Subcutaneous adipose tissue (tissue), 4 donors: Measurements from ENCODE around the gene KCNJ6. TPM values are rescaled to one million over a fixed set of nuclear protein-coding genes. Genes with fewer than 3 reads are reported as not detected.

Source experiments
- CTCF ChIP-seq: fragments of 450-650 bp; IDR thresholded peaks from one replicate; pipeline ENCODE4 v1.5.1; 2016; ENCODE audit warnings: low read depth, mild to moderate bottlenecking, control low read depth, antibody characterized with exemption, moderate library complexity
- total RNA-seq, 4 donors: library from RNA; depleted of rRNA; stranded (reverse); fragments of >200 nt; gene quantifications; one replicate each; pipeline ENCODE4 v1.1.0, GENCODE V29; 2016

Gene KCNJ6
- total RNA-seq, 4 donors from 2014 or later: not detected

DNA sequence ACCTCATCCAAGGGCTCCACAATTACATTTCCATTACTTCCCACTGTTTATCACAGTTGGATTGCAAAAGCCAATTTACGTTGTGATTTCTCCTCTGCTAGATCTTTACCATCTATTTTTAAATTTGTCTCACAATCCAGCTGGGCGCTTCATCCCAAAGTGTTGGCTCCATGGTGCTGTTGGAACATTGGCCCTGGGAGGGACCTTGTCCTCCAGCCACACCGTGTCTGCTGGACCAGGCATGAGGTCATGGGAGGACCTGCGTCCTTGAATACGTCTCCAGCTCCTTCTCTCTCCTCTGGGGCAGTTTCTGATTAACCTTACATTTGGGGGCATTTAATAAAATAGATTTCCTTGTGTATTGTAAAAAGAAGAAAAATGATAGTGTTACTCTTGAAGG is 125.4 kb downstream of the KCNJ6 start:
- no peak for TF ChIP-seq CTCF

DNA sequence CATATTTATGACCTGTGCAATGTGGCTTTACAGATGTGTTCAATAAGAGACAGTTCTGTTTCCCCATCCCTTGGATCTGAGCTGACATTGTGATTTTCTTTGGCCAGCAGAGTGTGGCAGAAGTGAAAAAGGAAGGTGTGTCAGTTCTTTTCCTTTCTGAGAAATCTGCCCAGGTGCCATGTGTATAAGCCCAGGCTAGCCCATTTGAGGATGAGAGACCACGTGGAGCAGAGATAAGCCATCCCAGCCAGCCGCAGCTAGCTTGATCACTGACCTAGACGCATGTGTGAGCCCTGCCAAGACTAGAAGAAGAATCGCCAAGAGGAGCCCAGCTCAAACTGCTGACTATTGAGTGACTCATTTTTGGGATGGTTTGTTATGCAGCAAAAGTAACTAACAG is 127.8 kb downstream of the KCNJ6 start:
- no peak for TF ChIP-seq CTCF

DNA sequence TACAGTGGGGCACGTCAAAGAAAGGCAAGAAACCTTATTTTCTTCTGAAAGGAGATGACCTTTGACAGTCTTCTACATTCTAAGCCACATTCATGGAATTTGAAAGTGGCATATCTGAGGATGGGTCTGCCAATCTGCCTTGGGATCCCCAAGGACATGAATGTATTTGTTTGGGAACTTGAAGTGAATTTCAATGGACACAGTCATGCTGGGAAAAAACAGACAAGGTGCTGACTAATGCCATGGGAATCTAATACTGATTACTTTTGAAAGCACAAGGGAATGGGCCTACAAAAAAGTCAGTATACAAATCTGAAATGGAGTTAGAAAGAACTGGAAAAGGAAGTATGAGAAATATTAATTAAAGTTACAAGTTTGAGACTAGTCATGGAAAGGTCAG is 128.8 kb downstream of the KCNJ6 start:
- no peak for TF ChIP-seq CTCF

GRCh38 chr21:37784591-37785318 is 131.5 kb downstream of the KCNJ6 start:
- no peak for TF ChIP-seq CTCF

GRCh38 chr21:37783016-37783415 is 133.2 kb downstream of the KCNJ6 start:
- no peak for TF ChIP-seq CTCF

DNA sequence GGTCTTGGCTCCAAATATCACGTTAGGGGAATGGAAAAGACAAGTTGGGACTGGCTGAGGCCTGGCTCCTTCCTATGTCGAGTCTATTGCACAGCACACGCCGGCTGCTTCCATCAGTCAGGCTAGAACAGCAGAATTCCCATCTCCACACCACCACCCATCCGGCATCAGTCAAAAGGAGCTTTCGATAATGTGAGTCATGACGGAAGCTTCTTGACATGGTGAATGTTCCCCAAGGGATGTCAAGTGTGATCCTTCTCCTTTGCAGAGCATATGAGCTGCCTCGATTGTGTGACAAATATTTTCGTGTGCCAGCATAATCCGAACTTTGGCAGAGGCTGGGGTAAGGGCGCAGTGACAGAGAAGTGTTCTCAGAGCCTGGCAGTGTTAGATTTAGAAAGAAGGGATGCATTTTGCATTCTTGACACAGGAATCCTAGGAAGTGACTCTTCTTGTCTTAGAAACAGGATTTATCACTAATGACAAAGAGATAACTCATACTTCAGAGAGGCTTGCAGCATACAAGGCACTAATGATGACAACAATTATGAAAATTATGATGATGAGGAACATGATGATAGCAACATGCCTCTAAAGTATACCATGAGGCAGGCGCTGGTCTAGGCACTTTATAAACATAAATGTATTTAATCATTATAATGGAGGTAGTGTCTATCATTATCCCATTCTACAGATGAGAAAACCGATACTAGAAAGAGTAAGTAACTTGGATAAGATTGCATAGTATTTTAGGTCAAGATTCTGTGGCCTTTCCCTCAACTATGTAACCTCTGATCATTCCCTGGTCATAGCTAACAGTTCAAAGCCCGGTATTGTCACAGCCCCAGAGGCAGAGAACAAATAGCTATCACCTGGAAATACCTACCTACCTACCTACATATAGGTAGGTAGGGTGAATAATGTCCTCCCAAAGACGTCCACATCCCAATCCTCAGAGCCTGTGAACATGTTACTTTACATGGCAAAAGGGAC is 135.0 kb downstream of the KCNJ6 start:
- no peak for TF ChIP-seq CTCF

GRCh38 chr21:37771181-37771580 is 145.1 kb downstream of the KCNJ6 start:
- TF ChIP-seq CTCF: no peak
